Tibial nerve (tissue), 4 donors: ENCODE measurements around the gene DESI2. TPM values are rescaled to one million over a fixed set of nuclear protein-coding genes. Genes with fewer than 3 reads are reported as not detected.

Source experiments
- DNase-seq, 2 donors: peaks; one replicate each; pipeline ENCODE4 v3.0.0-alpha.2; 2019; ENCODE audit warnings: low spot score in 2 of 2
- H3K27ac ChIP-seq, 4 donors: fragments of 200-600 bp; sonication (generic) in 3 of 4; one replicate each; pipeline ENCODE4 v1.5.1; 2017 to 2019; ENCODE audit warnings: mild to moderate bottlenecking in 1 of 4
- H3K27me3 ChIP-seq, 2 donors: fragments of 200-600 bp; sonication (generic) in 1 of 2; one replicate each; pipeline versions ENCODE4 v1.5.1 to v1.6.0; 2017 to 2019
- H3K36me3 ChIP-seq, 3 donors: fragments of 200-600 bp; sonication (generic); one replicate each; pipeline ENCODE4 v1.5.1; 2018 to 2019
- H3K4me1 ChIP-seq, 4 donors: fragments of 200-600 bp; sonication (generic) in 3 of 4; one replicate each; pipeline ENCODE4 v1.5.1; 2017 to 2019
- H3K4me3 ChIP-seq, 4 donors: fragments of 200-600 bp; sonication (generic) in 3 of 4; one replicate each; pipeline ENCODE4 v1.5.1; 2017 to 2019; ENCODE audit warnings: mild to moderate bottlenecking in 1 of 4, moderate library complexity in 1 of 4
- H3K9me3 ChIP-seq, 4 donors: fragments of 200-600 bp; sonication (generic) in 3 of 4; one replicate each; pipeline ENCODE4 v1.5.1; 2017 to 2019
- CTCF ChIP-seq, 5 experiments: fragments of 200-600 bp in 3 of 5; fragments of 450-650 bp in 2 of 5; sonication (generic) in 3 of 5; IDR thresholded peaks; one replicate each; pipeline ENCODE4 v1.5.1; 2016 to 2019; ENCODE audit warnings: antibody characterized with exemption in 5 of 5, mild to moderate bottlenecking in 3 of 5, moderate library complexity in 2 of 5
- EP300 ChIP-seq, 2 donors: sonication (generic); formaldehyde crosslinking; IDR thresholded peaks; one replicate each; pipeline ENCODE4 v1.6.1; 2017; ENCODE audit warnings: antibody characterized with exemption in 2 of 2, mild to moderate bottlenecking in 1 of 2
- POLR2A ChIP-seq, 2 donors: fragments of 450-650 bp; IDR thresholded peaks; one replicate each; pipeline ENCODE4 v1.6.1; 2017; ENCODE audit warnings: antibody characterized with exemption in 2 of 2, mild to moderate bottlenecking in 2 of 2, moderate library complexity in 2 of 2
- WGBS, 2 donors: methylation state at CpG; one replicate each; pipeline ENCODE4 v1.1.5; 2018; 5-methylcytosine and 5-hydroxymethylcytosine counted together
- total RNA-seq, 4 donors: library from RNA; depleted of rRNA; stranded (reverse); fragments of >200 nt; gene quantifications; one replicate each; pipeline ENCODE4 v1.1.0, GENCODE V29; 2016

Gene DESI2
- total RNA-seq, 4 donors from 2014 or later, result 18.8 to 25.5 (median 23.1) TPM

DNA sequence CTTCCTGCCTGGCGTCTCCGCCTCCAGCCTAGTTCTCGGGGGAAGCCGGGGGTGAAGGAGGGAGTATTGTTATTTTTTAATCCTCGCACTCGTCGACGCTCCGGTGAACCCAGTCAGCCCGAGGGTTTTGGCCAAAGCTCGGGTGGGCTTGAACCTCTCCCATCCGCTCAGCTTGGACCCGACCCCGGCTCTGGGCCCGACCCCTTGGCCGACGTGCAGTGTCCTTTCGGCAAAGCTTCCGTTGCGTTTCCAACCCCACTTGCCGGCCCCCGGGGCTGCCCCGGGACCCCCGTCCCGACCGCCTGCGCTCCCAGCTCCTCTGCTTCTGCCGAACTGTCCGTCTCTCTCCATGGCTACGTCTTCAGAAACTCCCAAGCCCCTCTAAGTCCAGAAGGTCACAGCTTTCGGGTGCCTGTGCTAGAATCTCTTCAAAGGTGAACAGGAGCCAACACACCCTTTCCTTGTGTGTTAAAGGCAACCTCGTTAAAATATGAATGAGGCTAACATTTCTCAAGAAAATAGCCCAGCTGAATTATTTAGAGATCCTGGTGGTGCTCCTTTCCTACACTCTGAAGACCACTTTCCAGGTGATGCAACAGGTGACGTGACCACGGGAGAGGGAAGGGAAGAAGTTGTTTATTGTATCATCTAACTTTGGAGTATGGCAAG lies 647 bp downstream of the DESI2 start:
- Histone ChIP-seq H3K36me3 (peaks cover 0 to 8% (median 0%) of the 10 kb centered on the region in 3 donors), H3K4me1 (peaks cover 0 to 45% (median 15%) of the 10 kb centered on the region in 4 donors), H3K27ac (peak overlapping the region; percentile 93 to 97 (median 96)), H3K9me3 (no peaks in the 10 kb centered on the region), H3K4me3 (peak overlapping the region; percentile 75 to 98 (median 94)), H3K27me3 (no peaks in the 10 kb centered on the region)
- WGBS, 2 donors, result 0 to 3% methylated on average over 29 to 32 of the region's 34 CpGs
- TF ChIP-seq POLR2A (IDR thresholded peaks at IDR 0.05), result no peak
- TF ChIP-seq EP300 (IDR thresholded peaks at IDR 0.05), result no peak
- no peak for TF ChIP-seq CTCF (IDR thresholded peaks at IDR 0.05)
- DNase-seq, result no peak

DNA sequence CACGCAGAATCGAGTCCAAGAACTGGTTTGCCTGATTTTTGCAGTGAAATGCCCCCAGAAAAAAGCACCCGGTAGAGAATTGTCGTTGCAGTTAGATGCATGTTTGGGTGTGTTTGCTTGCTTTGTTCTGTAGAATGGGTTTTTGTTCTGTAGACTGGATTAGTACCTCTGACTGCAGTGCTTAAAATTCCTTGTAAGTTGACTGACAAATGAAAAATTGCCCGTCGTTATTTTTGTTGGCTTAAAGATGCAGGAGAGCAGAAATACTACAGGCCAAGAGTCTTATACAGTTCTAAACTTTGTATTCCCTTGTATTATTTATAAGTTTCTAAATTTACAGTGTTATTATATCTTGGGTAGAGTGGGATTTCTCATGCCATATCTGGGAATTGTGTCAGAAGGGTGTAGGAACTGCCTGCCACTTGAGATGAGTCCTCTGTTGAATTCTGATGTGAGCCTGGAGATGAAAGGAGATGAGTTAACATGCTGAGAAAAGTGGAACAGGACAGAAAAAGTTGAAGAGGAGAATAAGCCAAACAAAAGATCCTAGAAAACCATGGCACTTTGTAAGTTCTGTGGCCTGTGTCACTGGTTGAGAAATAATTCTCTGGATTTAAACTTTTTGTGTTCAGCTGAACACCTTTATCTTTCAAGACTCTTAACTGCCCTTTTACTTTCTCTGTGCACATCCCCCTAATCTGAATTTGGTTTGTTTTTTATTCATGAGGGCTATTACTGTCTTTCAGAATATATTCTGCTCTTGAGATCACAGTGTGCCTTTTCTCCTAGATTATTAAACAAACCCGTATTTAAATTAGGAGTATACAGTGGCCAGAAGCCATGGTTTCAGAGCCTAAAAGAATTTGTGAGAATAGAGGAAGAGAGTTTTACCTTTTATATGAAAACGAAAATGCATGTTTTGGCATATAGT lies 1.4 kb downstream of the DESI2 start:
- DNase-seq, result no peak
- no peak for TF ChIP-seq CTCF (IDR thresholded peaks at IDR 0.05)
- TF ChIP-seq POLR2A (IDR thresholded peaks at IDR 0.05), result no peak
- no peak for TF ChIP-seq EP300 (IDR thresholded peaks at IDR 0.05)
- H3K4me1 ChIP-seq, result peaks cover 0 to 47% (median 15%) of the 10 kb centered on the region in 4 donors
- H3K27me3 ChIP-seq, result no peaks in the 10 kb centered on the region
- H3K9me3 ChIP-seq, result no peaks in the 10 kb centered on the region
- peak overlapping the region in 3 of 4 donors; percentile 19 to 96 (median 93) for H3K27ac ChIP-seq
- peaks cover 0 to 8% (median 0%) of the 10 kb centered on the region in 3 donors for H3K36me3 ChIP-seq
- 7 to 10% methylated on average over 8 of the region's 8 CpGs for WGBS, 2 donors
- H3K4me3 ChIP-seq, result peak overlapping the region; percentile 75 to 98 (median 94)

GRCh38 chr1:244655186-244655585 lies 2.3 kb downstream of the DESI2 start:
- peaks cover 0 to under 1% (median 0%) of the 10 kb centered on the region in 4 donors for H3K9me3 ChIP-seq
- no peak overlapping the region for H3K4me3 ChIP-seq
- TF ChIP-seq POLR2A (IDR thresholded peaks at IDR 0.05) (no peak), CTCF (IDR thresholded peaks at IDR 0.05) (no peak), EP300 (IDR thresholded peaks at IDR 0.05) (no peak)
- WGBS, 2 donors, result 87 to 98% methylated on average over 1 of the region's 1 CpG
- H3K4me1 ChIP-seq, result peaks cover 0 to 47% (median 15%) of the 10 kb centered on the region in 4 donors
- no peak for DNase-seq
- no peak overlapping the region for H3K27ac ChIP-seq
- H3K36me3 ChIP-seq, result peaks cover 0 to 13% (median 0%) of the 10 kb centered on the region in 3 donors
- no peaks in the 10 kb centered on the region for H3K27me3 ChIP-seq

DNA sequence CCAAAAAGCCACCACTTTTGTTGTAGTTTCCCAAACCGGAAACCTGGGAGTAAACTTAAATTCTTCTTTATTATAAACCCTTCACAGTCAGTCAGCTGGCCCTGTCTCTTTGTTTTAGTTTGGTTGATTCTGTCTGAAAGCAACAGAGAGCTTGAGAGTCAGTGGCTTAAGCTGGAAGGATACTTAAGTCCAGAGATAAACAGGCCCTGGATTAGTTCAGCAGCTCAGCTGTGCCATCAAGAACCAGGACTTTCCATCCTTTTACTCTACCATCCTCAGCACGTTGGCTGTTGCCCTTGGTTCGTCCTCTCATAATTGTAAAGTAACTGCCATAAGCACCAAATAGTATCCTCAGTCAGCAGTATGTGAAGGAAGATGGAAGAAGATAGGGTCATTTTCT lies 4.5 kb downstream of the DESI2 start:
- Histone ChIP-seq H3K4me3 (no peak overlapping the region), H3K27me3 (no peaks in the 10 kb centered on the region), H3K36me3 (peaks cover 0 to 15% (median 0%) of the 10 kb centered on the region in 3 donors), H3K4me1 (peaks cover 0 to 38% (median 15%) of the 10 kb centered on the region in 4 donors), H3K9me3 (peaks cover 0 to 3% (median 0%) of the 10 kb centered on the region in 4 donors), H3K27ac (no peak overlapping the region)
- TF ChIP-seq EP300 (IDR thresholded peaks at IDR 0.05) (no peak), CTCF (IDR thresholded peaks at IDR 0.05) (no peak), POLR2A (IDR thresholded peaks at IDR 0.05) (no peak)
- WGBS, 2 donors, result 88 to 98% methylated on average over 3 of the region's 3 CpGs
- no peak for DNase-seq
